Activated CD8-positive, alpha-beta memory T cell treated with anti-CD3 and anti-CD28 coated beads for 4 hours (primary cell): ENCODE measurements around the gene POLR2A.
"Not testable (repeated sequence)": the region's sequence is repeated elsewhere in the genome, so short reads cannot be mapped to it uniquely, and the experiment has no call there.

ENCODE experiments used
- DNase-seq, 2 donors: peaks; one replicate each; pipeline ENCODE4 v3.0.0-alpha.2; 2020; ENCODE audit warnings: low read depth in 2 of 2

Gene POLR2A

GRCh38 chr17:7460850-7461660, 23.1 kb upstream of the POLR2A start:
- no peak for DNase-seq

- DNase-seq: no peak
Observed at GRCh38 chr17:7462474-7463371, 21.4 kb upstream of the POLR2A start.

GRCh38 chr17:7463372-7463846, 20.8 kb upstream of the POLR2A start:
- DNase-seq: no peak

GRCh38 chr17:7464081-7464480, 20.1 kb upstream of the POLR2A start:
- DNase-seq: no peak

GRCh38 chr17:7465597-7466275, 18.4 kb upstream of the POLR2A start:
- DNase-seq: no peak

GRCh38 chr17:7466318-7466638, 17.9 kb upstream of the POLR2A start:
- no peak for DNase-seq

GRCh38 chr17:7466639-7467341, 17.4 kb upstream of the POLR2A start:
- no peak for DNase-seq

GRCh38 chr17:7467498-7467897, 16.7 kb upstream of the POLR2A start:
- DNase-seq: no peak

- no peak for DNase-seq
Observed at GRCh38 chr17:7468290-7468689, 15.9 kb upstream of the POLR2A start.

- no peak for DNase-seq
Observed at GRCh38 chr17:7468804-7469389, 15.3 kb upstream of the POLR2A start.

GRCh38 chr17:7469843-7470242, 14.3 kb upstream of the POLR2A start:
- DNase-seq: not testable (repeated sequence)

- not testable (repeated sequence) for DNase-seq
Observed at GRCh38 chr17:7470457-7470973, 13.7 kb upstream of the POLR2A start.

- DNase-seq: no peak
Observed at GRCh38 chr17:7471729-7472128, 12.4 kb upstream of the POLR2A start.

GRCh38 chr17:7474767-7475166, 9.4 kb upstream of the POLR2A start:
- DNase-seq: not testable (repeated sequence)

- no peak for DNase-seq
Observed at GRCh38 chr17:7475764-7476422, 8.3 kb upstream of the POLR2A start.

GRCh38 chr17:7476494-7476893, 7.7 kb upstream of the POLR2A start:
- no peak for DNase-seq

GRCh38 chr17:7476951-7477350, 7.2 kb upstream of the POLR2A start:
- DNase-seq: no peak

GRCh38 chr17:7477392-7478275, 6.5 kb upstream of the POLR2A start:
- DNase-seq: no peak
